VCaP (cell line): ENCODE results near the gene ZNF880.

Experiments
- H3K27ac ChIP-seq: fragments of 450-650 bp; 2 replicates; pipeline ENCODE4 v1.5.1; 2017
- CTCF ChIP-seq: fragments of 450-650 bp; conservative IDR thresholded peaks from 2 replicates; pipeline ENCODE4 v1.5.1; 2017; ENCODE audit warnings: mild to moderate bottlenecking, moderate library complexity

The ZNF880 gene

DNA sequence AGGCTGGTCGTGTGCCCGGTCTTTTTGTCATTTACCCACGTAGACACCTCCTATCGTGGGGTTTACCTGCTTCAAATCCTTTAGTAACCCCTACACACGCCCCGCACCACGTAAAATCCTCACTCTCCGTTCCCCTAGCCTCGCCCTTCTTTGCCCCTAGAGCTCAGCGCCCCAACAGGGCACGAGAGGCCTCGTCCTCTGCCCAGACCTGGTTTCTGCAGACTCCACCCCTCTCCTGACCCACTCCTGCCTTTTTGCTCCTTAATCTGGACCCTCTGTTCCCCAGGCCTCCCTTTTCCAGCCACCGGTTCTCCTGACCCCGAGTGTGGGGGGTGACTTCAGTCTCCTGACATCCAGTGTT is 28.3 kb downstream of the ZNF880 start:
- TF ChIP-seq CTCF = no peak; the same call in 1 of the 2 replicates
- H3K27ac ChIP-seq = peak overlapping the region; percentile 92

- no peak overlapping the region for H3K27ac ChIP-seq
- TF ChIP-seq CTCF = no peak
These were observed 40.6 kb downstream of the ZNF880 start for GRCh38 chr19:52410276-52410675.

GRCh38 chr19:52415711-52416110 is 46.0 kb downstream of the ZNF880 start:
- H3K27ac ChIP-seq = no peak overlapping the region
- no peak for TF ChIP-seq CTCF

DNA sequence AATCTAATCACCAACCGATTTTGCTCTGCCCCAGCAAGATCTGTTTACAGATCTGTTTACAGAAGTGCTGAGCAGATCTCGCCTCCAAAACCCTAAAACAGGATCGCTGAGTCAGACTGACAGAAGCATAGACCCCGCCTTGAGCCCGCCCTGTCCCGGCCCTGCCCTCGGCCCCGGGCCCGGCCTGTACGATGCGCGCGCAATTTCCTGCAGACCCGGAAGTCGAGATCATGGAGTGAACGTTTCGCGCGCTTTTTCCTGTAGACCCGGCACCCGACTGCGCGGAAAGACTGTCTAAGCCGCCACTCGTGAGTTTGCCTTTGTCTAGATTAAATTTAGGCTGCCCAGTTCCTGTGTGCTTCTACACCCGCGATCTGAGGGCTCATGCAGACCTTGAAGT is 59.2 kb downstream of the ZNF880 start, which contains the start of gene ZNF534:
Gene ZNF534 (plus strand): TSS at position 212 of the 400 bp plus-strand sequence. CDS start 2,327 bp downstream, outside the sequence.
- no peak within 1 kb of the TSS for H3K27ac ChIP-seq
- TF ChIP-seq CTCF = no peak
